Activated CD4-positive, alpha-beta T cell treated with anti-CD3 and anti-CD28 coated beads for 36 hours (primary cell): ENCODE results near the gene CES1. TPM values are rescaled to one million over a fixed set of nuclear protein-coding genes. Genes with fewer than 3 reads are reported as not detected.
"Not testable (repeated sequence)": the region's sequence is repeated elsewhere in the genome, so short reads cannot be mapped to it uniquely, and the experiment has no call there.

Experiments used
- ATAC-seq: fragments of 200-7000 bp; cut with Tn5 transposase; one replicate; pipeline ENCODE4 v1.10.0; 2021; ENCODE audit warnings: mild to moderate bottlenecking, moderate library complexity
- CTCF ChIA-PET: fragments of 350-600 bp; sonication (Branson Sonifier 250); formaldehyde crosslinking; loops from one replicate; lab custom pipeline; 2021; ENCODE audit warnings: antibody characterized with exemption; lab: Charles Lee
- POLR2A ChIA-PET: fragments of 350-600 bp; sonication (Branson Sonifier 250); formaldehyde crosslinking; loops from one replicate; lab custom pipeline; 2021; ENCODE audit warnings: antibody characterized with exemption, inconsistent platforms; lab: Charles Lee
- DNase-seq: peaks from one replicate; pipeline ENCODE4 v3.0.0-alpha.2; 2020
- H3K27ac Mint-ChIP-seq: one replicate; pipeline ENCODE4 v1.8.0; 2021; ENCODE audit warnings: mixed read lengths
- H3K27me3 Mint-ChIP-seq: one replicate; pipeline ENCODE4 v1.8.0; 2021; ENCODE audit warnings: mixed read lengths
- H3K36me3 Mint-ChIP-seq: one replicate; pipeline ENCODE4 v1.8.0; 2021; ENCODE audit warnings: low read depth, mixed read lengths
- H3K4me1 Mint-ChIP-seq: one replicate; pipeline ENCODE4 v1.8.0; 2021; ENCODE audit warnings: mixed read lengths
- H3K4me3 Mint-ChIP-seq: one replicate; pipeline ENCODE4 v1.8.0; 2021; ENCODE audit warnings: mild to moderate bottlenecking, moderate library complexity, mixed read lengths
- H3K9me3 Mint-ChIP-seq: one replicate; pipeline ENCODE4 v1.8.0; 2021; ENCODE audit warnings: low read depth, mixed read lengths
- intact Hi-C, 2 experiments: fragments of 100-400 bp; cut with DNase I in 1 of 2; cut with micrococcal nuclease in 1 of 2; formaldehyde crosslinking; loops; one replicate each; pipeline versions ENCODE4 v1.14.2 to v1.15.1; 2022 to 2024; cut with DNase I, micrococcal nuclease
- total RNA-seq, 2 experiments: library from RNA; stranded (reverse); gene quantifications; one replicate each; pipeline ENCODE4 v1.2.3, GENCODE V29; 2021

The CES1 gene
- not detected for total RNA-seq

DNA sequence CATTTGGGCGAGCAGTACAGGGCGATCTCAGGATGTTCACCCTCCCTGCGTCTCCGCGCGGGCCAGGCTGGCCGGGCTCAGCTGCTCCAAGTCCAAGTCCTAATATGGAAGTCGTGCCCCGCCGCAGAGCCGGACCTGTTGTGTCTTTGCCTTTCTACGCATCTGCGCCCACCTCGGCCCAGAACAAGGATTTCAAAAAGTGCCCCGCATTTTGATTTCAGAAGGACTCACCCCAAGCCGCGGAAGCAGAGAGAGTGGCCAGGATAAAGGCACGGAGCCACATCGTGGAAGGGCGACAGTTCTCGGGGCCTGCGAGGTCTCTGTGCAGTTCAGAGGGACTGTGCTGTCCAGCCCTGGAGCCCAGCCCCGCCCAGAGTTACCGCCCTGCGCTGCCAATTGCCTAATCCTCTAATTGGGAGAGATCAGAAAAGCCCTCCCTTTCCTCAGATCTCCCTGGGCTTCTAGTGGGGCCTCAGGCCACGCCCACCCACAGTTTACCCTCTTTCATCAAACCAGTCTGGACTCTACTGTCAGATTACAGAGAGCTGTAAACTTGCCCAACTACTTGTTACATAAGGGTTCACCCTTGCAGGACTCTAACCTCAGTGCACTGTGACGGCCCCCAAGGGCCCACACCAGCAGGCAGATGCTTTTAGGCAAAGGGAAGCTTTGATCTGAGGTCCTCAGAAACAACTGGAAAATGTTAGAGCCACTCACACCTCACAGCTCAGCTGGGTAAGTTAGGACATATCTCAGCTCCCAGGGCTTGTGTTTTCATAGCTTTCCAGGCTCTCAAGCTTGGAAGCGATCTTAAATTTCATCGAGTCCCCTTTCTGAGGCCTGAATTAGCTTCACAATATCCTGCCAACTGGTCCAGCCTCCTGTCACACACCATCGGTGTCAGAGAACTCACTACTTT is at the start of gene CES1:
TSS of gene CES1 (minus strand) at position 324 of the 919 bp plus-strand sequence. CDS start at position 283, 41 bp downstream.
- ATAC-seq (no peak), DNase-seq (no peak)
- CTCF ChIA-PET, result no interaction called here
- H3K36me3 Mint-ChIP-seq, result no peaks in the 10 kb centered on the region
- H3K27ac Mint-ChIP-seq, result no peak within 1 kb of the TSS
- H3K4me1 Mint-ChIP-seq, result no peaks in the 10 kb centered on the region
- H3K9me3 Mint-ChIP-seq, result no peaks in the 10 kb centered on the region
- H3K27me3 Mint-ChIP-seq, result peaks cover 10% of the 10 kb centered on the region
- POLR2A ChIA-PET, result no interaction called here
- H3K4me3 Mint-ChIP-seq, result no peak within 1 kb of the TSS
- intact Hi-C loops, result no loop called here

- Mint-ChIP-seq H3K36me3 (no peaks in the 10 kb centered on the region), H3K27me3 (peaks cover 9% of the 10 kb centered on the region), H3K27ac (no peak overlapping the region), H3K9me3 (no peaks in the 10 kb centered on the region), H3K4me1 (no peaks in the 10 kb centered on the region), H3K4me3 (no peak overlapping the region)
- ATAC-seq (no peak), DNase-seq (no peak)
- intact Hi-C loops, result no loop called here
- ChIA-PET CTCF (no interaction called here), POLR2A (no interaction called here)
Observed at GRCh38 chr16:55876854-55877253, 44.0 kb upstream of the CES1 start.

- Mint-ChIP-seq H3K36me3 (no peaks in the 10 kb centered on the region), H3K4me3 (no peak within 1 kb of the TSS), H3K4me1 (no peaks in the 10 kb centered on the region), H3K27me3 (peaks cover 2% of the 10 kb centered on the region), H3K9me3 (no peaks in the 10 kb centered on the region), H3K27ac (no peak within 1 kb of the TSS)
- DNase-seq, result no peak
- CTCF ChIA-PET, result no interaction called here
- no peak for ATAC-seq
- intact Hi-C loops, result no loop called here
- POLR2A ChIA-PET, result no interaction called here
Observed at GRCh38 chr16:55875273-55875672, 42.4 kb upstream of the CES1 start, which contains the start of gene CES5A. TSS of gene CES5A (minus strand) at chr16:55875373. CDS start at chr16:55875221, 152 bp downstream.

DNA sequence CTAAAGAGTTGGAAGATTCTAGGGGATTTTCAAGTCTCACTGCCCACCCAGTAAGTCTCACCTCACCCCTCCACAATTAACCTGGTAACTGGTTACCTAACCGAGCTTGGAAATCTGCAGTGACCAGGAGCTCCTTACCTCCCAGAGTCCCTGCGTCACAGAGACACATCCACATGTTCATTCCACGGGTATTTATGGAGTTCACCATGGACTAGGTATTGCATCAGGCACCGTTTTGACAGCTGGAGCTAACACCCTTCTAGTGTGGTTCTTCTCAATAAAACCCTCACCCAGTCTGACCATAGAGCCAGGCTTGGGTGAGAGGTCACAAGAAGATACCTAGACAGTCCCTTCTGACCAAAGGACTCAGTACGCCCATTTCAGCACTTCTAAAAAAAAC is 40.2 kb upstream of the CES1 start:
- ATAC-seq (no peak), DNase-seq (no peak)
- peaks cover 7% of the 10 kb centered on the region for H3K27me3 Mint-ChIP-seq
- no peaks in the 10 kb centered on the region for H3K36me3 Mint-ChIP-seq
- intact Hi-C loops, result no loop called here
- no peaks in the 10 kb centered on the region for H3K4me1 Mint-ChIP-seq
- ChIA-PET CTCF (interaction anchor here (1.3 kb wide), 1 partner anchor 15 kb away, joined by 4 read pairs; no protein-coding TSS in a partner anchor), POLR2A (no interaction called here)
- no peak overlapping the region for H3K4me3 Mint-ChIP-seq
- no peak overlapping the region for H3K27ac Mint-ChIP-seq
- H3K9me3 Mint-ChIP-seq, result no peaks in the 10 kb centered on the region

GRCh38 chr16:55872130-55872529 is 39.2 kb upstream of the CES1 start:
- DNase-seq, result no peak
- no peak for ATAC-seq
- no peaks in the 10 kb centered on the region for H3K4me1 Mint-ChIP-seq
- ChIA-PET POLR2A (interaction anchor here (0.5 kb wide), 1 partner anchor 358 kb away, joined by 4 read pairs; no protein-coding TSS in a partner anchor), CTCF (interaction anchor here (0.6 kb wide), 1 partner anchor 354 kb away, joined by 3 read pairs; no protein-coding TSS in a partner anchor)
- H3K27ac Mint-ChIP-seq, result no peak overlapping the region
- intact Hi-C loops, result no loop called here
- H3K4me3 Mint-ChIP-seq, result no peak overlapping the region
- no peaks in the 10 kb centered on the region for H3K36me3 Mint-ChIP-seq
- H3K27me3 Mint-ChIP-seq, result peaks cover 7% of the 10 kb centered on the region
- H3K9me3 Mint-ChIP-seq, result no peaks in the 10 kb centered on the region

DNA sequence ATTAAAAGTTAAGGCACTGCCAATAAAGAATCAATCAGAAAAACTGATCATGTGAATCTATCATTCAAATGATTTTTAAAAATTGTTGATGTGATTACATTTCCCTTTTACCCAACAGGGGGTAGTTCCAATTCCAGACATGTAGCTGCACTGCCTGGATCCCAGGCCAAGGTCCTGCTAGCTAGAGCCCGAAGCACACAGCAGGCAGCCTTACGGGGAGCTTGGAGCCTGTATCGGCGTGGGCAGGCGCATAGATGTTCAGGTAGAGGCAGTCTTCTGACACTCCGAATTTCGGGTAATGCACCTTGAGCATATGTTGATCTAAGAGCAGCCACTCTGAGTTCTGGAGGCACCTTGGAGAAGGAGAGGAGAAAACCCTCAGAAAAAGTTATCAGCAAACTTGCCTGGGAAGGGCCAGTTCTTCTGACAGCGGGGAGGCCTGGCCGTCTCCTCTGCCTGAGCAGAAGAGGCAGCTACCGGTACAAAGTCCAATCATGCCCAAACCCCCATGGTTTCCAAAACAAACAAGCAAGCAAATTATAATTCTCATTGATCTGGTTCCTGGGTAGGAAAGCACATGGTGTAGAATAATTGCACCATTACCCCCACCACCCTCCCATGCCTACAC is 38.6 kb upstream of the CES1 start:
- no peak for ATAC-seq
- intact Hi-C loops, result no loop called here
- H3K27me3 Mint-ChIP-seq, result peaks cover 7% of the 10 kb centered on the region
- H3K4me3 Mint-ChIP-seq, result no peak overlapping the region
- no peak for DNase-seq
- no peaks in the 10 kb centered on the region for H3K4me1 Mint-ChIP-seq
- H3K27ac Mint-ChIP-seq, result no peak overlapping the region
- no peaks in the 10 kb centered on the region for H3K36me3 Mint-ChIP-seq
- POLR2A ChIA-PET, result no interaction called here
- H3K9me3 Mint-ChIP-seq, result no peaks in the 10 kb centered on the region
- CTCF ChIA-PET, result no interaction called here

DNA sequence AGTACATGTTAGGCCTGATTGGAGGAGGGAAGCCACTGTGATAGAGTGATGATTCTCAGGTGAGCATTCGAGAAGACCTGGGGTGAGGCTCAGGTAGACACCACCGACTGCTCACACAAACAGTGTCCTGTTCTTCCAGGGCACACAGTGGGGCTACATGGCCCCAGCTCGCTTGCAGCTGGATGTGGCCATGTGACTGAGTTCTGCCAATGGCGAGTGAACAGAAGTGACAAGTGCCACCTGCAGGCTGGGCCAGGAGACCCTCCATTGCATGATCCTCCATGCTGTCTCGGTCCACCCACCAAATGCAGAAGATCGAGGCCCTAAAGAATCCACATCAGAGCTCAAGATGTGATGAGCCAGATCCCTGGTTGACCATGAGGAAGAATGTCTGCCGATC is 36.1 kb upstream of the CES1 start:
- CTCF ChIA-PET, result no interaction called here
- H3K4me1 Mint-ChIP-seq, result no peaks in the 10 kb centered on the region
- H3K9me3 Mint-ChIP-seq, result no peaks in the 10 kb centered on the region
- peaks cover 6% of the 10 kb centered on the region for H3K27me3 Mint-ChIP-seq
- H3K4me3 Mint-ChIP-seq, result no peak overlapping the region
- no peak overlapping the region for H3K27ac Mint-ChIP-seq
- DNase-seq, result no peak
- intact Hi-C loops, result no loop called here
- no peak for ATAC-seq
- POLR2A ChIA-PET, result no interaction called here
- H3K36me3 Mint-ChIP-seq, result no peaks in the 10 kb centered on the region

DNA sequence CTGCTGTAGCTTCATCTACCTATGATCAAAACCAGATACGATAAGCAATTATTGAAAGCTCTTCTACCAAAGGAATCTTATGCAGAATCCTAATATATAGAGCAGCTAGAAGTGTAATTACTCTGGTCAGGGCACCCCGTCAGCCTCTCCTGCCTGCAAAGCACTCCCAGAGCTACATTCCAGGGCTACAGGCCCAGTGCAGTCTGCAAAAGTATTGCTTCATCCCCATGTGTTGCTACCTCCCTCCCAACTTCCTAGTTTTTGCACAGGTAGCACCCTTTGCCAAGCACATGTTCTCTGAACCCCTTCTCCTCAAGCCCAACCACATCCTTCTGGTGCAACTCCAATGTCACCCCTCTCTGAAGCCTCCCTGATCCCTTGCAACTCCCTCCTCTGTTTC is 35.2 kb upstream of the CES1 start:
- Mint-ChIP-seq H3K27ac (no peak overlapping the region), H3K4me1 (no peaks in the 10 kb centered on the region), H3K27me3 (peaks cover 6% of the 10 kb centered on the region), H3K4me3 (no peak overlapping the region), H3K36me3 (no peaks in the 10 kb centered on the region), H3K9me3 (no peaks in the 10 kb centered on the region)
- ChIA-PET POLR2A (no interaction called here), CTCF (no interaction called here)
- intact Hi-C loops, result no loop called here
- no peak for ATAC-seq
- DNase-seq, result no peak

DNA sequence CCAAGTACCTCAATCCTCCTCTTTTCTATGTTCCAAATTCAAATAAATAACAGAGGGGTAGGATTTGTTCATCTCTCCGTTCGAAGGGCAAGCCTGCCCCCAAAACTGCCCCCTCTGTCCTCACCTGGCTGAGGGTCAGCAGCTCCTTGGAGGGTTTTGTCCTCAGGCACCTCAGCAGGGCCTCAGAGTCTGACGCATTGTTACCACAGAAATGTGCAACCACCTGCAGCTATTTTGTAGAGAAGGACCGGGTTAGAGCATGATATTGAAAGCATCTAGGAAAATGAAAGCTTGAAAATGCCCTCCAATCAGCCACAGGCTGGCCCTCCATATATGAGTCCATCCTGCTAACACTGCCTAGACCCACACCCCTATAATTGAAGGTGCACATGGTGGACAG is 28.4 kb upstream of the CES1 start:
- Mint-ChIP-seq H3K27me3 (peaks cover 8% of the 10 kb centered on the region), H3K4me1 (no peaks in the 10 kb centered on the region), H3K36me3 (no peaks in the 10 kb centered on the region), H3K27ac (no peak overlapping the region), H3K4me3 (no peak overlapping the region), H3K9me3 (no peaks in the 10 kb centered on the region)
- CTCF ChIA-PET, result interaction anchor here (0.6 to 1.0 kb wide), 2 partner anchors 83 to 689 kb away, joined by 3 to 4 read pairs; no protein-coding TSS in a partner anchor
- POLR2A ChIA-PET, result no interaction called here
- intact Hi-C loops, result no loop called here
- DNase-seq (no peak), ATAC-seq (no peak)

GRCh38 chr16:55857650-55858049 is 24.8 kb upstream of the CES1 start:
- intact Hi-C loops, H3K9me3 Mint-ChIP-seq, H3K4me1 Mint-ChIP-seq, POLR2A ChIA-PET, ATAC-seq, DNase-seq, H3K36me3 Mint-ChIP-seq, H3K4me3 Mint-ChIP-seq, H3K27ac Mint-ChIP-seq: not testable (repeated sequence)
- H3K27me3 Mint-ChIP-seq, result peaks cover 16% of the 10 kb centered on the region
- CTCF ChIA-PET, result interaction anchor here (0.7 kb wide), 1 partner anchor 85 kb away, joined by 3 read pairs; no protein-coding TSS in a partner anchor

- ChIA-PET POLR2A (no interaction called here), CTCF (interaction anchor here (0.7 kb wide), 1 partner anchor 86 kb away, joined by 3 read pairs; no protein-coding TSS in a partner anchor)
- H3K4me1 Mint-ChIP-seq, result no peaks in the 10 kb centered on the region
- no peak overlapping the region for H3K27ac Mint-ChIP-seq
- no peaks in the 10 kb centered on the region for H3K9me3 Mint-ChIP-seq
- intact Hi-C loops, result no loop called here
- H3K36me3 Mint-ChIP-seq, result no peaks in the 10 kb centered on the region
- ATAC-seq (no peak), DNase-seq (no peak)
- no peak overlapping the region for H3K4me3 Mint-ChIP-seq
- peaks cover 19% of the 10 kb centered on the region for H3K27me3 Mint-ChIP-seq
Observed at GRCh38 chr16:55856950-55857349, 24.1 kb upstream of the CES1 start.
